NB4 (cell line): ENCODE data around the gene PLCH2.
"Not testable (repeated sequence)": the region's sequence is repeated elsewhere in the genome, so short reads cannot be mapped to it uniquely, and the experiment has no call there.

Source experiments
- DNase-seq: peaks from one replicate; pipeline ENCODE4 v3.0.0; 2010; ENCODE audit warnings: low read depth
- H3K4me3 ChIP-seq: one replicate; pipeline ENCODE4 v1.5.1; 2011; ENCODE audit warnings: mild to moderate bottlenecking, low read depth, low read length, moderate library complexity
- MAX ChIP-seq: IDR thresholded peaks from 2 replicates; pipeline ENCODE4 v1.6.1; 2011; ENCODE audit warnings: low read depth, low read length
- MYC ChIP-seq: IDR thresholded peaks from 2 replicates; pipeline ENCODE4 v1.6.1; 2011; ENCODE audit warnings: low read depth, low read length
- POLR2A ChIP-seq: IDR thresholded peaks from 2 replicates; pipeline ENCODE4 v1.6.1; 2011; ENCODE audit warnings: mild to moderate bottlenecking; ENCODE audit not compliant: insufficient read length; ENCODE audit errors: extremely low read depth
- TF ChIP-seq, protein P1 (sequence below): IDR thresholded peaks from one replicate; pipeline ENCODE4 v1.5.1; 2012; ENCODE audit warnings: low read depth, low read length

Gene PLCH2

GRCh38 chr1:2457444-2457843 is 18.6 kb upstream of the PLCH2 start:
- no peak for DNase-seq
- TF ChIP-seq POLR2A: no peak
- no peak for TF ChIP-seq MYC
- no peak for TF ChIP-seq MAX
- TF ChIP-seq, protein P1, sequence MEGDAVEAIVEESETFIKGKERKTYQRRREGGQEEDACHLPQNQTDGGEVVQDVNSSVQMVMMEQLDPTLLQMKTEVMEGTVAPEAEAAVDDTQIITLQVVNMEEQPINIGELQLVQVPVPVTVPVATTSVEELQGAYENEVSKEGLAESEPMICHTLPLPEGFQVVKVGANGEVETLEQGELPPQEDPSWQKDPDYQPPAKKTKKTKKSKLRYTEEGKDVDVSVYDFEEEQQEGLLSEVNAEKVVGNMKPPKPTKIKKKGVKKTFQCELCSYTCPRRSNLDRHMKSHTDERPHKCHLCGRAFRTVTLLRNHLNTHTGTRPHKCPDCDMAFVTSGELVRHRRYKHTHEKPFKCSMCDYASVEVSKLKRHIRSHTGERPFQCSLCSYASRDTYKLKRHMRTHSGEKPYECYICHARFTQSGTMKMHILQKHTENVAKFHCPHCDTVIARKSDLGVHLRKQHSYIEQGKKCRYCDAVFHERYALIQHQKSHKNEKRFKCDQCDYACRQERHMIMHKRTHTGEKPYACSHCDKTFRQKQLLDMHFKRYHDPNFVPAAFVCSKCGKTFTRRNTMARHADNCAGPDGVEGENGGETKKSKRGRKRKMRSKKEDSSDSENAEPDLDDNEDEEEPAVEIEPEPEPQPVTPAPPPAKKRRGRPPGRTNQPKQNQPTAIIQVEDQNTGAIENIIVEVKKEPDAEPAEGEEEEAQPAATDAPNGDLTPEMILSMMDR: no peak

DNA sequence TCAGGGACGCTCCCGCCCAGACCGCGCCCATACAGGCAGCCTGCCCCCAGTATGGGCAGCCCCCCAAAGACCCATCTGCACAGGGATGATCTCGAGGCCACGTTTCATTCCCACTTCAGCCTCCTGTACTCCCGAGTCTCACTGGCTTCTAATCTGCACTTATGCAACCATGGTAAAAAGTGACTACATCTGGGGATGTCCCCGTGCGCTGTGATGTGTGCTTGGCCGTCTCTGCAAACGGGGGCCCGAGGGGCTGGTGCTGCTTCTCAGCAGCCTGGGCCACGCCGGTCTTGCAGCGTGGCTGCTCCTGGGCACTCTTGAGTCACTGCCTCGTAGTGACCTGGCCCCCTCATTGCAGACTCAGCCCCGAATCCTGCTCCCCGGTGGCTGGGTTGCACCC is 17.4 kb upstream of the PLCH2 start:
- TF ChIP-seq POLR2A (no peak), MYC (no peak), MAX (no peak)
- TF ChIP-seq, protein P1: no peak
- DNase-seq: peak; percentile 51
- no peak overlapping the region for H3K4me3 ChIP-seq

More at GRCh38 chr1:2457444-2457843, 18.6 kb upstream of the PLCH2 start:
- H3K4me3 ChIP-seq: no peak overlapping the region

DNA sequence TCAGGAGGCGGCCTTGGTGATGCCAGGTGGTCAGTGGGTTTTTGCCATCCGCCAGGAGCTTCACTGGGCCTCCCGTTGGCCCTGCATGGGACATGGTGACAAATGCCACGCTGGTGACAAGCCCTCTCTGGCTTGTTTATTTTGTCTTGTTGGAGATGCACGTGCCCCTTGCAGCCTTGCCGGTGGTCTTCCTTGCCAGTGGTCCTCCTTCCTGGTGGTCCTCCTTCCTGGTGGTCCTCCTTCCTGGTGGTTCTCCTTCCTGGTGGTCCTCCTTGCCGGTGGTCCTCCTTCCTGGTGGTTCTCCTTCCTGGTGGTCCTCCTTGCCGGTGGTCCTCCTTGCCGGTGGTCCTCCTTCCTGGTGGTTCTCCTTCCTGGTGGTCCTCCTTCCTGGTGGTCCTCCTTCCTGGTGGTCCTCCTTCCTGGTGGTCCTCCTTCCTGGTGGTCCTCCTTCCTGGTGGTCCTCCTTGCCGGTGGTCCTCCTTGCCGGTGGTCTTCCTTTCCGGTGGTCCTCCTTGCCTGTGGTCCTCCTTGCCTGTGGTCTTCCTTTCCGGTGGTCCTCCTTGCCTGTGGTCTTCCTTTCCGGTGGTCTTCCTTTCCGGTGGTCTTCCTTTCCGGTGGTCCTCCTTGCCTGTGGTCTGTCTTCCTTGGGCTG is 16.9 kb upstream of the PLCH2 start:
- H3K4me3 ChIP-seq: not testable (repeated sequence)

GRCh38 chr1:2459757-2460156 is 16.3 kb upstream of the PLCH2 start:
- no peak for DNase-seq
- TF ChIP-seq, protein P1: no peak
- TF ChIP-seq MAX: no peak
- TF ChIP-seq MYC: no peak
- no peak for TF ChIP-seq POLR2A
- no peak overlapping the region for H3K4me3 ChIP-seq

More for the DNA sequence above, 16.9 kb upstream of the PLCH2 start:
- DNase-seq: not testable (repeated sequence)

- H3K4me3 ChIP-seq: no peak overlapping the region
- DNase-seq: no peak
- TF ChIP-seq MYC (no peak), POLR2A (no peak), MAX (no peak)
- TF ChIP-seq, protein P1: no peak
Measured at GRCh38 chr1:2460203-2460602, 15.9 kb upstream of the PLCH2 start.

- TF ChIP-seq, protein P1: no peak
- TF ChIP-seq MYC (no peak), POLR2A (no peak), MAX (no peak)
- H3K4me3 ChIP-seq: no peak overlapping the region
Measured at GRCh38 chr1:2460996-2461751, 14.9 kb upstream of the PLCH2 start.

More at GRCh38 chr1:2460996-2461751, 14.9 kb upstream of the PLCH2 start:
- no peak for DNase-seq
